DND-41 (cell line): ENCODE data around the gene GPRASP3.

Experiments used
- ATAC-seq: fragments of 200-7000 bp; cut with Tn5 transposase; 3 replicates; pipeline ENCODE4 v1.9.1; 2021; ENCODE audit warnings: low read depth; ENCODE audit not compliant: insufficient read depth
- DNase-seq: peaks from one replicate; pipeline ENCODE4 v3.0.0-alpha.2; 2020
- H2AFZ ChIP-seq: 2 replicates; pipeline ENCODE4 v1.6.0; 2012; ENCODE audit warnings: low read depth, low read length
- H3K27ac ChIP-seq: 2 replicates; pipeline ENCODE4 v1.5.1; 2012; ENCODE audit warnings: low read length, inconsistent platforms
- H3K27me3 ChIP-seq: fragments of 200-600 bp; sonication (generic); 2 replicates; pipeline ENCODE4 v1.6.0; 2012; ENCODE audit warnings: low read length, mild to moderate bottlenecking, inconsistent platforms; ENCODE audit not compliant: insufficient read depth, poor library complexity
- H3K36me3 ChIP-seq: 2 replicates; pipeline ENCODE4 v1.5.1; 2012; ENCODE audit warnings: low read length, inconsistent platforms; ENCODE audit not compliant: insufficient read depth
- H3K4me1 ChIP-seq: 2 replicates; pipeline ENCODE4 v1.5.1; 2012; ENCODE audit warnings: mild to moderate bottlenecking, low read length; ENCODE audit not compliant: insufficient read depth
- H3K4me2 ChIP-seq: 2 replicates; pipeline ENCODE4 v1.6.0; 2012; ENCODE audit warnings: mild to moderate bottlenecking, moderate library complexity, low read length, inconsistent platforms; ENCODE audit not compliant: insufficient read depth
- H3K4me3 ChIP-seq, 2 experiments: fragments of 200-600 bp in 1 of 2; shearing (Covaris generic) in 1 of 2; 2 replicates each; pipeline ENCODE4 v1.5.1; 2012 to 2016; ENCODE audit warnings: inconsistent platforms in 2 of 2, low read length in 2 of 2, mild to moderate bottlenecking in 2 of 2, low read depth in 1 of 2, moderate library complexity in 1 of 2
- H3K79me2 ChIP-seq: 2 replicates; pipeline ENCODE4 v1.6.0; 2012; ENCODE audit warnings: low read length, inconsistent platforms; ENCODE audit not compliant: insufficient read depth
- H3K9ac ChIP-seq: 2 replicates; pipeline ENCODE4 v1.6.0; 2012; ENCODE audit warnings: low read depth, mild to moderate bottlenecking, inconsistent platforms, low read length, moderate library complexity
- H3K9me3 ChIP-seq: 2 replicates; pipeline ENCODE4 v1.5.1; 2012; ENCODE audit warnings: low read length, moderate library complexity, mild to moderate bottlenecking, inconsistent platforms; ENCODE audit not compliant: insufficient read depth, severe bottlenecking
- H4K20me1 ChIP-seq: 2 replicates; pipeline ENCODE4 v1.6.0; 2012; ENCODE audit warnings: low read length; ENCODE audit not compliant: insufficient read depth
- EZH2 ChIP-seq: IDR thresholded peaks from 3 replicates; pipeline ENCODE4 v1.6.1; 2012; ENCODE audit warnings: borderline replicate concordance, low read depth, mild to moderate bottlenecking, moderate library complexity, low read length, inconsistent platforms; ENCODE audit not compliant: severe bottlenecking
- TF ChIP-seq, protein P1 (sequence below): IDR thresholded peaks from 2 replicates; pipeline ENCODE4 v1.5.1; 2012; ENCODE audit warnings: borderline replicate concordance, low read length, moderate library complexity, mild to moderate bottlenecking; ENCODE audit not compliant: poor library complexity, severe bottlenecking; ENCODE audit errors: extremely low read depth

Gene GPRASP3

DNA sequence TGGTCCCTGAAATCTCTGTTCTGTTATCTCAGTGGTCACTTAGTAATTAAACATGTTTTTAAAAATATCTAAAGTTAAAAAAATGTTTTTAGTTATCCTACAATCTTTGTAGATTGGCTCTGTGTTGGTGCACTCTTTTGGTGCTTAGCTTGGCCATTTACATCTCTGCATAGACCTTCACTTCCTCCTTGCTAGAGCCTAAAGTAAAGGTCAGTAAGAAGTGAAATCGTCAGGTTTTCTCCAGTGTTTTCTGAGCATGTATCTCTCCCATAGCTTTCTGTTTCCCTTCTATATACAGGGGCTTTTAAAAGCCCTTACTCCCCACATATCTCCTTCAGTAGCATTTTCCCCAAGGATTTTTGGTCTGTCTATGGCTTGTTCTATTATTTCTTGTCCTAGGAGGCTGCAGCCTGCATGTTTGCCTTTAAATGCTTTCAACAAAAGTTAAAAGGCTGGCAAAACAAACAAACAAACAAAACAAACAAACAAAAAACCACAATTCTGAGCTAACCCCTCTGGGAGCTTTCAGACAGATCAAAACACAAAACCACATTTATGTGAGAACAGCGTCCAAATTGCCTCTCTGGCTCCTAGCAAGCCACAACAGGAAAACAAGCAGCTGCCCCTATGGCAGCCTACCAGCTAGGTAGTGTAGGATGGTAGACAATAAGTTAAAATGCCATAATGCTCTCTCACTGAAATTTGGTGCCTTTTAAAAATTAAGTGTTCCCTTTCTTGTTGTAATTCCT is 35.6 kb upstream of the GPRASP3 start:
- Histone ChIP-seq H3K4me1 (peaks cover 5% of the 10 kb centered on the region; the same call in 1 of the 2 replicates), H4K20me1 (no peaks in the 10 kb centered on the region), H2AFZ (no peak overlapping the region), H3K9me3 (no peaks in the 10 kb centered on the region), H3K79me2 (no peaks in the 10 kb centered on the region), H3K27ac (no peak overlapping the region), H3K9ac (no peak overlapping the region), H3K27me3 (no peaks in the 10 kb centered on the region), H3K4me2 (no peak overlapping the region), H3K4me3 (no peak overlapping the region), H3K36me3 (no peaks in the 10 kb centered on the region)
- DNase-seq (no peak), ATAC-seq (no peak; the same call in 2 of the 3 replicates)
- TF ChIP-seq EZH2: no peak
- TF ChIP-seq, protein P1, sequence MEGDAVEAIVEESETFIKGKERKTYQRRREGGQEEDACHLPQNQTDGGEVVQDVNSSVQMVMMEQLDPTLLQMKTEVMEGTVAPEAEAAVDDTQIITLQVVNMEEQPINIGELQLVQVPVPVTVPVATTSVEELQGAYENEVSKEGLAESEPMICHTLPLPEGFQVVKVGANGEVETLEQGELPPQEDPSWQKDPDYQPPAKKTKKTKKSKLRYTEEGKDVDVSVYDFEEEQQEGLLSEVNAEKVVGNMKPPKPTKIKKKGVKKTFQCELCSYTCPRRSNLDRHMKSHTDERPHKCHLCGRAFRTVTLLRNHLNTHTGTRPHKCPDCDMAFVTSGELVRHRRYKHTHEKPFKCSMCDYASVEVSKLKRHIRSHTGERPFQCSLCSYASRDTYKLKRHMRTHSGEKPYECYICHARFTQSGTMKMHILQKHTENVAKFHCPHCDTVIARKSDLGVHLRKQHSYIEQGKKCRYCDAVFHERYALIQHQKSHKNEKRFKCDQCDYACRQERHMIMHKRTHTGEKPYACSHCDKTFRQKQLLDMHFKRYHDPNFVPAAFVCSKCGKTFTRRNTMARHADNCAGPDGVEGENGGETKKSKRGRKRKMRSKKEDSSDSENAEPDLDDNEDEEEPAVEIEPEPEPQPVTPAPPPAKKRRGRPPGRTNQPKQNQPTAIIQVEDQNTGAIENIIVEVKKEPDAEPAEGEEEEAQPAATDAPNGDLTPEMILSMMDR: no peak

DNA sequence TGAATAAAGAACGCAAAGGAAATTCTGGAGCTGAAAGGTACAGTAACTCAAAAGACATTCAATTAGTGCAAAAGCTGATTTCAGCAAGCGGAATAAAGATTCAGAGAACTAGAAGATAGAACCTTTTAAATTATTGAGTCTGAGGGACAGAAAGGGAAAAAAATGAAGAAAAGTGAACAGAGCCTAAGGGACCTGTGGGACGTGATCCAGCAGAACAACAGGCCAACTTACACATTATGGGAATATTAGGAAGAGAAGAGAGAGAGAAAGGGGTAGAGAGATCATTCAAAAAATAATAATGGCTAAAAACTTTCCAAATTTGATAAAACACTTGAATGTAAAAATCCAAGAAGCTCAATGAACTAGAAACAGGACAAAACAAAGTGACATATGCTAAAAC is 25.8 kb upstream of the GPRASP3 start:
- no peak for ATAC-seq
- no peak for TF ChIP-seq EZH2
- TF ChIP-seq, protein P1: no peak
- no peak for DNase-seq

DNA sequence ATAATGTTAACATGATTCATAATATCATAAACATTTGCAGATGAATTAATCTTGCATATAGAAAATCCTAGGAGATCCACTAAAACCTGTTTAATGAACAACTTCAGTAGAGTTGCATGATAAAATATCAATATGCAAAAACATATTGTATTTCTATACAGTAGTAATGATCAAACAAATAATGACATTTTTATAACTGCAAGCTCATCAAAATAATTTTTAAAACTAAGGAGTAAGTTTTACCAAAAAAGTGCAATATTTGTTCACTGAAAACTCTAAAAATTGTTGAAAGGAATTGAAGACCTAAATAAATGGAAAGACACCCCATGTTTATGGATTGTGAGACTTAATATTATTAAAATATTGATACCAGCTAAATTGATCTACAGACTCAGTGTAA is 24.2 kb upstream of the GPRASP3 start:
- ATAC-seq (no peak), DNase-seq (no peak)
- no peaks in the 10 kb centered on the region for H3K79me2 ChIP-seq
- H3K4me3 ChIP-seq: no peak overlapping the region
- no peaks in the 10 kb centered on the region for H3K4me1 ChIP-seq
- H3K9me3 ChIP-seq: no peaks in the 10 kb centered on the region
- no peaks in the 10 kb centered on the region for H4K20me1 ChIP-seq
- TF ChIP-seq, protein P1: no peak
- no peak for TF ChIP-seq EZH2
- H3K4me2 ChIP-seq: no peak overlapping the region
- no peak overlapping the region for H2AFZ ChIP-seq
- no peak overlapping the region for H3K27ac ChIP-seq
- H3K27me3 ChIP-seq: no peaks in the 10 kb centered on the region
- no peak overlapping the region for H3K9ac ChIP-seq
- no peaks in the 10 kb centered on the region for H3K36me3 ChIP-seq

More for the DNA sequence above, 25.8 kb upstream of the GPRASP3 start:
- Histone ChIP-seq H3K79me2 (no peaks in the 10 kb centered on the region), H3K4me1 (no peaks in the 10 kb centered on the region), H4K20me1 (no peaks in the 10 kb centered on the region), H3K4me3 (no peak overlapping the region), H3K9ac (no peak overlapping the region), H3K4me2 (no peak overlapping the region), H3K27ac (no peak overlapping the region), H3K36me3 (no peaks in the 10 kb centered on the region), H3K27me3 (no peaks in the 10 kb centered on the region), H2AFZ (no peak overlapping the region), H3K9me3 (no peaks in the 10 kb centered on the region)
